22Rv1 (cell line): ENCODE results near the gene BPGM.
A peak's percentile ranks its signal among the peaks of the same experiment; 100 is the strongest.

ENCODE experiments used
- H3K27ac ChIP-seq: fragments of 450-650 bp; 2 replicates; pipeline ENCODE4 v1.5.1; 2017
- CTCF ChIP-seq: fragments of 450-650 bp; IDR thresholded peaks from 2 replicates; pipeline ENCODE4 v1.5.1; 2017; ENCODE audit warnings: mild to moderate bottlenecking
- ZFX ChIP-seq: fragments of 450-650 bp; IDR thresholded peaks from 2 replicates; pipeline ENCODE4 v1.6.1; 2017; ENCODE audit warnings: antibody characterized with exemption, borderline replicate concordance

BPGM gene

DNA sequence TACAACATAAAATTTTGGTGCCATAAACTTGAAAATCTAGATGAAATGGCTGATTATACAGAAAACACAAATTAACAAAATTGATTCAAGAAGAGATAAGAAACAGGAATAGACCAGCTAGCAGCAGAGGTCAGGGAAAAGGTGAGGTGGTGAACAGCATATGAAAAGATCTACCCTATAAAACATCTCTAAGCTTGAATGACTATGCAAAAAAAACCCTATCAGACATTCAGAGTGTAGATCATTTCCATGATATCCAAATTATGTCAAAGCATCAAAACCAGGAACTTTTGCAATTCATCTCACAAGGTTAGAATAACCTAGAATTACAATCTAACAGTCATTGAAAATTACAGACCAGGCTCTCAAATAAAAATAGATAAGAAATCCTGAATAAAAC is 14.6 kb upstream of the BPGM start:
- H3K27ac ChIP-seq, result no peak overlapping the region
- TF ChIP-seq CTCF, result no peak
- no peak for TF ChIP-seq ZFX

DNA sequence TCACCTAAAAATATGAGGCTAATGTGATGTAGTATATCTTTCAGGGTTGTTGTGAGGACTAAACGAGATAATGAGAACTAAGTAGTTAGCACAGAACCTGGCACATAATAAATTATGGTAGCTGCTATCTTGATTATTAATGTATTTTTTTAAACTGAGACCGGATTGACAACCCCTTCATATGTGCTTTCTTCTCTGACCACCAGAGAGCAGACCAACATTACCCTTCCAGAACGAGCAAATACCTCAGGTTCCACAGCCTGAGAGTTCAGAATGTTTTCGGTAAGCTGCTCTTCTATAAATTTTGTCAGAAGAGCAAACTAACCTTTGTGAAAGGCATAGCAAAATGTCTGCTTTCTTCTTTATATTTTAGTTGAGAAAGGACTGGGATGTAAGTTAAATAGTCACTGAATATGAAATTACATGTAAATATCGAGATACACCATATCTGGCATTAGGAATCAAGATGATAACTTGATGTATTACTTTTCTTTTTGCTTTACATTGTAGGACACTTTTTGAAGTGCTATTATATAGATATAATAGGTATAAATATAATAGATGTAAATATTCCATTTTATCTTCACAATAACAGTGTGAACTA is 13.6 kb upstream of the BPGM start:
- TF ChIP-seq ZFX (no peak), CTCF (peak; percentile 83)
- H3K27ac ChIP-seq, result no peak overlapping the region

DNA sequence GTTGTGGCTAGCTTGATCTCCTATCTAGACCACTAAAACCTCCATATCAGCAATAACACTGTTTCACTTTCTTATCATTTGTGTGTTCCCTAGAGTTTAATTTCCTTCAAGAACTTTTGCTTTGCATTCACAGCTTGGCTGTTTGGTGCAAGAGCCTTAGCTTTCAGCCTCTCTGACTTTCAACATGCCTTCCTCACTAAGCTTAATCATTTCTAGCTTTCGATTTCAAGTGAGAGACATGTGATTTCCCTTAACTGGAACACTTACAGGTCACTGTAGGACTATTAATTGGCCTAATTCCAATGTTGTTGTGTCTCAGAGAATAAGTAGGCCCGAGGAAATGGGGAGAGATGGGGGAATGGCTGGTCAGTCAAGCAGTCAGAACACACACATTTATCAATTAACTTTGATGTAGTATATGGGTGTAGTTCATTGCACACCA is 10.6 kb upstream of the BPGM start:
- H3K27ac ChIP-seq, result no peak overlapping the region
- TF ChIP-seq CTCF (no peak), ZFX (no peak)

GRCh38 chr7:134637441-134637840 is 9.2 kb upstream of the BPGM start:
- H3K27ac ChIP-seq, result no peak overlapping the region
- no peak for TF ChIP-seq CTCF
- TF ChIP-seq ZFX, result no peak

DNA sequence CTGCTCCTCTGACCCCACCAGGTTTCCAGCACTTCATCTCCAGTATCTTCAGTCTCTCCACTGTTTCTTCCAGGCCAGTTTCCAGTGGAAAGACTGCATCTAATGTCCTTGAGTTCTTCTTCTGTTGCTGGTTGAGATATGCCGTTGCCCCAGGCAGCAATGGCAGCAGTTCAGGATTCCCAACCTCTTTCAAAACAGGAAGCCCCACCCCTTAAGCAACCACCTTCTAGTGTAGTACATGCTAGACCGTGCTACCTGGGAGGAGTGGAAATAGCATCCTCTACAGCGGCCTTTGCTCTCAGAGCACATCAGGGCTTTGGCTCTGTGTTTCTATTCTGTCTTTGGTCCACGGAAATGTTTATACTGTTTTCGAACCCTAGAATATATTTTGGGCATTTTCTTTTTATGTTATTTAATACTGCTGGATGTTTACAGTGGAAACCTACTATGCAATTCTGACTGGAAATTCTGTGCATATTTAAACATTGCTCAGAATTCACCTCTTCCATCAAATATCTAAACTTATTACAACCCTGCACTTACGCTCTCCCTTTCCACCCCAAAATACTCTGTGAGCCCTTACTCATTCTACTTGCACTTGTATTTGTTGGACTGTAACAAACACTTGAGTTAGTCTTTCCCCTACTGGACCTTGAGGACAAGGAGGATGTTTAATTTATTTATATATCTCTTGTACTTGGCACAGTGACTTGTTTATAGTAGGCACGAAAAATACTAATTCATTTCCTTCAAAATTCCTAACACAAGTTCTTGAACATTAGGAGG is 8.5 kb upstream of the BPGM start:
- TF ChIP-seq ZFX (no peak), CTCF (no peak)
- H3K27ac ChIP-seq, result no peak overlapping the region

- H3K27ac ChIP-seq, result no peak overlapping the region
- TF ChIP-seq ZFX (no peak), CTCF (no peak)
These were observed 7.6 kb upstream of the BPGM start for GRCh38 chr7:134639061-134639460.

GRCh38 chr7:134639683-134640279 is 6.9 kb upstream of the BPGM start:
- H3K27ac ChIP-seq, result no peak overlapping the region

More at GRCh38 chr7:134639683-134640279, 6.9 kb upstream of the BPGM start:
- TF ChIP-seq ZFX (no peak), CTCF (no peak)
